Endodermal cell (in vitro differentiated cells): Measurements from ENCODE around the gene PLCL2. TPM values are rescaled to one million over a fixed set of nuclear protein-coding genes. Genes with fewer than 3 reads are reported as not detected.

Source experiments
- DNase-seq: peaks from one replicate; pipeline ENCODE4 v3.0.0-alpha.2; 2017
- H3K27ac ChIP-seq: 2 replicates; pipeline ENCODE4 v1.5.1; 2013; ENCODE audit warnings: mild to moderate bottlenecking, low read depth, low read length, moderate library complexity
- H3K27me3 ChIP-seq: 2 replicates; pipeline ENCODE4 v1.6.1; 2013; ENCODE audit warnings: mild to moderate bottlenecking, low read length, moderate library complexity; ENCODE audit not compliant: insufficient read depth, control insufficient read depth, poor library complexity, severe bottlenecking
- H3K36me3 ChIP-seq: 2 replicates; pipeline ENCODE4 v1.7.0; 2013; ENCODE audit warnings: mild to moderate bottlenecking, low read length, moderate library complexity; ENCODE audit not compliant: control insufficient read depth, insufficient read depth
- H3K4me1 ChIP-seq: one replicate; pipeline ENCODE4 v1.7.0; 2013; ENCODE audit warnings: low read length; ENCODE audit not compliant: control insufficient read depth, insufficient read depth
- H3K4me3 ChIP-seq: 2 replicates; pipeline ENCODE4 v1.5.1; 2013; ENCODE audit warnings: mild to moderate bottlenecking, low read length, moderate library complexity
- H3K9ac ChIP-seq: 2 replicates; pipeline ENCODE4 v1.6.1; 2013; ENCODE audit warnings: mild to moderate bottlenecking, low read length, moderate library complexity; ENCODE audit not compliant: poor library complexity, severe bottlenecking; ENCODE audit errors: extremely low read depth
- H3K9me3 ChIP-seq: 2 replicates; pipeline ENCODE4 v1.6.1; 2013; ENCODE audit warnings: mild to moderate bottlenecking, low read length, moderate library complexity; ENCODE audit not compliant: control insufficient read depth
- H3K27ac Mint-ChIP-seq: 2 replicates; pipeline ENCODE4 v1.8.0; 2020; ENCODE audit warnings: mixed read lengths
- H3K27me3 Mint-ChIP-seq: 2 replicates; pipeline ENCODE4 v1.8.0; 2021; ENCODE audit warnings: mild to moderate bottlenecking, mixed read lengths; ENCODE audit not compliant: insufficient read depth
- H3K36me3 Mint-ChIP-seq: 2 replicates; pipeline ENCODE4 v1.8.0; 2020; ENCODE audit warnings: low read depth, mixed read lengths
- H3K4me1 Mint-ChIP-seq: 2 replicates; pipeline ENCODE4 v1.8.0; 2020; ENCODE audit warnings: mixed read lengths
- H3K4me3 Mint-ChIP-seq: 2 replicates; pipeline ENCODE4 v1.8.0; 2020; ENCODE audit warnings: mild to moderate bottlenecking, moderate library complexity, mixed read lengths
- H3K9me3 Mint-ChIP-seq: 2 replicates; pipeline ENCODE4 v1.8.0; 2020; ENCODE audit warnings: mild to moderate bottlenecking, mixed read lengths
- CTCF ChIP-seq: fragments of 200-600 bp; sonication (generic); conservative IDR thresholded peaks from 2 replicates; pipeline ENCODE4 v1.5.0; 2021; ENCODE audit warnings: antibody characterized with exemption, mild to moderate bottlenecking
- WGBS, 2 experiments: methylation state at CpG; one replicate each; pipeline versions ENCODE4 v1.1.5 to v1.1.7; 2013; ENCODE audit warnings: missing lambda C conversion rate in 2 of 2, mixed read lengths in 1 of 2; ENCODE audit not compliant: insufficient coverage in 1 of 2, insufficient read length in 1 of 2; 5-methylcytosine and 5-hydroxymethylcytosine counted together
- total RNA-seq, 2 donors: library from RNA; stranded (reverse); fragmentation: NEBNext Ultra II Directional in 1 of 2; extraction: Animal tissue kit (Norgen Biotek cat#: 25700) in 1 of 2; gene quantifications; 2 replicates in 1 of 2; 3 replicates in 1 of 2; pipeline ENCODE4 v1.2.1, GENCODE V29; 2021

Gene PLCL2
- total RNA-seq, 2 donors from 2014 or later: 4.2 to 6.9 TPM

DNA sequence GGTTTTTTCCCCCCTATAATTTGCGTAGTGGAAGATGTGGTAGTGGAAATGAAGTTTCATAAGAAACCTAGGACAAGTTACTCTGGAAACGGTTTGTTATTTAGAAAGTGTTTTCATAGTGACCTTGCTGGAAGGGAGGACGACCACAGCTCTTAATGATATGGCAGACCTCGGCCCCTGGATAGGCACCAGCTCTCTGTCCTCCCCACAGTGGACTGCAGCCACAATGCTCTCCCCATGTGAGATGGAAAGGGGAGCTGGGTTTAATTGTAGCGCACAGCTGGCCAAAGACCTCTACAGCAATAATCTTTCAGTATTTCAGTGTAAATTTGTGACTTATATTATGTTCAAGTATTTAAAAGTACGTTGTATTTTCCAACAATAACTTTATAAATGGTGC, 151.2 kb downstream of the PLCL2 start:
- H3K4me1 Mint-ChIP-seq: peaks cover 10% of the 10 kb centered on the region
- 93 to 95% methylated on average over 2 to 5 of the region's 6 CpGs for WGBS, 2 experiments
- no peaks in the 10 kb centered on the region for H3K4me1 ChIP-seq
- no peak for DNase-seq
- no peak overlapping the region for H3K27ac ChIP-seq
- H3K9me3 ChIP-seq: no peaks in the 10 kb centered on the region
- H3K27ac Mint-ChIP-seq: no peak overlapping the region
- H3K4me3 ChIP-seq: no peak overlapping the region
- no peaks in the 10 kb centered on the region for H3K36me3 Mint-ChIP-seq
- H3K27me3 ChIP-seq: no peaks in the 10 kb centered on the region
- no peak overlapping the region for H3K9ac ChIP-seq
- H3K9me3 Mint-ChIP-seq: no peaks in the 10 kb centered on the region
- no peaks in the 10 kb centered on the region for H3K36me3 ChIP-seq
- TF ChIP-seq CTCF: no peak
- H3K4me3 Mint-ChIP-seq: no peak overlapping the region
- H3K27me3 Mint-ChIP-seq: no peaks in the 10 kb centered on the region

GRCh38 chr3:17038141-17038540, 153.4 kb downstream of the PLCL2 start:
- no peak for TF ChIP-seq CTCF
- no peaks in the 10 kb centered on the region for H3K27me3 Mint-ChIP-seq

DNA sequence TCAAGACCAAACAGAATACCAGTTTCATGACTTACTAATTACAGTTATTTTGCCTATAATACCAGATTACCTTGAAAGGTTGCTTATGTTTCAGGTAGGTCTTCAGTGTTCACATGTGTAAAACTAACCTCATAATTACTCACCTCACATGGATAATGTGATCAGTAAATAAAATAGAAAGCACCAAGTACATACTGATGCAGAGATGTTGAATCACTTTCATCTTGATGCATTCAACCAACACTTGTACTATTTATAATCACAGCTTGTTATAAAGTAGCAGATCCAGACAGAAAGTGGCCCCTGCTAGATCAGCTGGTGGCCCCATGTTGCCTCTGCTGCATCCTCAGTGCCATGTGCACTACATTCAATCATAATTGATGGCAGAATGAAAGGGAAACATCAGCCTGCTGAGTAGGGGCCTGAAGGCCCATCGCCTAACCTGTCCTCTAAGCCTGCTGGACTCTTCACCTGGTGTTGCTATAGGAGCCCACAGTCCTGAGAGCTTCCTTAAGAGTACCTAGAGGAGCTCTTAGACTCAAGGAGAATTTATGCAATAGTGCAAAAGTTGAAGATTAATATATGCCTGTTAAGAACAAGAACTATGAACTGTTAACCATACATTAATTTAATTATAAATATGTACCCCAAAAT, 154.3 kb downstream of the PLCL2 start:
- H3K36me3 ChIP-seq: no peaks in the 10 kb centered on the region
- WGBS, 2 experiments: 94% methylated on average over 1 of the region's 1 CpG; no CpG with 5 or more reads in 1 of the 2 experiments
- H3K9me3 ChIP-seq: no peaks in the 10 kb centered on the region
- no peaks in the 10 kb centered on the region for H3K27me3 ChIP-seq
- H3K9ac ChIP-seq: no peak overlapping the region
- no peak overlapping the region for H3K27ac ChIP-seq
- Mint-ChIP-seq H3K27me3 (no peaks in the 10 kb centered on the region), H3K4me1 (peaks cover 8% of the 10 kb centered on the region), H3K36me3 (no peaks in the 10 kb centered on the region), H3K4me3 (no peak overlapping the region), H3K27ac (no peak overlapping the region), H3K9me3 (no peaks in the 10 kb centered on the region)
- H3K4me1 ChIP-seq: no peaks in the 10 kb centered on the region
- no peak for DNase-seq
- no peak for TF ChIP-seq CTCF
- no peak overlapping the region for H3K4me3 ChIP-seq

More at GRCh38 chr3:17038141-17038540, 153.4 kb downstream of the PLCL2 start:
- H3K9me3 ChIP-seq: no peaks in the 10 kb centered on the region
- H3K36me3 ChIP-seq: no peaks in the 10 kb centered on the region
- Mint-ChIP-seq H3K4me1 (peaks cover 8% of the 10 kb centered on the region), H3K4me3 (no peak overlapping the region), H3K36me3 (no peaks in the 10 kb centered on the region), H3K9me3 (no peaks in the 10 kb centered on the region), H3K27ac (no peak overlapping the region)
- no peak overlapping the region for H3K9ac ChIP-seq
- DNase-seq: no peak
- WGBS, 2 experiments: 96% methylated on average over 3 of the region's 3 CpGs; no CpG with 5 or more reads in 1 of the 2 experiments
- no peaks in the 10 kb centered on the region for H3K4me1 ChIP-seq
- no peak overlapping the region for H3K4me3 ChIP-seq
- H3K27ac ChIP-seq: no peak overlapping the region
- H3K27me3 ChIP-seq: no peaks in the 10 kb centered on the region
